Brain microvascular endothelial cell (primary cell): ENCODE measurements around the gene NDUFS2.

Experiments used
- DNase-seq: peaks from one replicate; pipeline ENCODE4 v3.0.0-alpha.2; 2020
- H3K27ac ChIP-seq: fragments of 250-450 bp; sonication (Bioruptor Pico); 2 replicates; pipeline ENCODE4 v1.5.1; 2020; ENCODE audit warnings: mild to moderate bottlenecking, moderate library complexity
- H3K27me3 ChIP-seq: fragments of 250-450 bp; sonication (Bioruptor Pico); replicated peaks from 2 replicates; pipeline ENCODE4 v1.5.1; 2020; ENCODE audit warnings: mild to moderate bottlenecking
- H3K36me3 ChIP-seq: fragments of 250-450 bp; sonication (Bioruptor Pico); replicated peaks from 2 replicates; pipeline ENCODE4 v1.5.1; 2020; ENCODE audit warnings: mild to moderate bottlenecking
- H3K4me3 ChIP-seq: 2 replicates; pipeline ENCODE4 v1.5.1; 2011; ENCODE audit warnings: low read depth, mild to moderate bottlenecking, control low read depth, low read length, moderate library complexity
- CTCF ChIP-seq: IDR thresholded peaks from 2 replicates; pipeline ENCODE4 v1.5.1; 2011; ENCODE audit warnings: low read depth, mild to moderate bottlenecking, moderate library complexity, low read length, control low read depth, inconsistent platforms; ENCODE audit errors: missing control alignments
- in situ Hi-C: cut with HindIII; loops from 2 replicates; pipeline ENCODE4 v1.10.0; 2017; ENCODE audit warnings: low sequenced_read_pairs, low pct_ligation_motif_present

Gene NDUFS2

GRCh38 chr1:161179698-161180097, 22.5 kb upstream of the NDUFS2 start:
- TF ChIP-seq CTCF: no peak
- Histone ChIP-seq H3K36me3 (peaks cover 5% of the 10 kb centered on the region), H3K4me3 (no peak overlapping the region), H3K27me3 (no peaks in the 10 kb centered on the region), H3K27ac (no peak overlapping the region)
- DNase-seq: no peak
- in situ Hi-C loops: no loop called here

GRCh38 chr1:161180639-161181038, 21.5 kb upstream of the NDUFS2 start:
- no peaks in the 10 kb centered on the region for H3K36me3 ChIP-seq
- no peak overlapping the region for H3K27ac ChIP-seq
- no peak for DNase-seq
- TF ChIP-seq CTCF: peak; percentile 51
- H3K27me3 ChIP-seq: no peaks in the 10 kb centered on the region
- no peak overlapping the region for H3K4me3 ChIP-seq
- in situ Hi-C loops: no loop called here

- in situ Hi-C loops: no loop called here
- Histone ChIP-seq H3K4me3 (no peak overlapping the region), H3K27ac (no peak overlapping the region), H3K36me3 (no peaks in the 10 kb centered on the region), H3K27me3 (no peaks in the 10 kb centered on the region)
- TF ChIP-seq CTCF: no peak
- no peak for DNase-seq
Observed at GRCh38 chr1:161182214-161182613, 20.0 kb upstream of the NDUFS2 start.

GRCh38 chr1:161185282-161185682, 16.9 kb upstream of the NDUFS2 start:
- Histone ChIP-seq H3K27ac (no peak overlapping the region), H3K36me3 (no peaks in the 10 kb centered on the region), H3K27me3 (no peaks in the 10 kb centered on the region), H3K4me3 (no peak overlapping the region)
- in situ Hi-C loops: no loop called here
- no peak for DNase-seq
- no peak for TF ChIP-seq CTCF

- in situ Hi-C loops: no loop called here
- no peaks in the 10 kb centered on the region for H3K27me3 ChIP-seq
- no peak for DNase-seq
- no peaks in the 10 kb centered on the region for H3K36me3 ChIP-seq
- H3K4me3 ChIP-seq: no peak overlapping the region
- no peak for TF ChIP-seq CTCF
- H3K27ac ChIP-seq: no peak overlapping the region
Observed at GRCh38 chr1:161185732-161186311, 16.3 kb upstream of the NDUFS2 start.

- in situ Hi-C loops: no loop called here
- no peak for TF ChIP-seq CTCF
- Histone ChIP-seq H3K27me3 (no peaks in the 10 kb centered on the region), H3K36me3 (no peaks in the 10 kb centered on the region), H3K4me3 (no peak overlapping the region), H3K27ac (no peak overlapping the region)
- no peak for DNase-seq
Observed at GRCh38 chr1:161187311-161187710, 14.9 kb upstream of the NDUFS2 start.
